Caki2 (cell line): ENCODE results near the gene LRRC2. TPM values are rescaled to one million over a fixed set of nuclear protein-coding genes. Genes with fewer than 3 reads are reported as not detected.
A peak's percentile ranks its signal among the peaks of the same experiment; 100 is the strongest.

Experiments
- DNase-seq: peaks from one replicate; pipeline ENCODE4 v3.0.0-alpha.2; 2015; ENCODE audit warnings: low read depth
- in situ Hi-C: cut with HindIII; loops from 2 replicates; pipeline ENCODE4 v1.10.0; 2016; ENCODE audit warnings: low sequenced_read_pairs, low pct_unique_long_range_greater_than_20kb, mixed read lengths
- total RNA-seq: library from RNA; depleted of rRNA; stranded (reverse); fragments of >200 nt; shearing (Covaris generic); gene quantifications from 2 replicates; pipeline ENCODE4 v1.2.3, GENCODE V29; 2014; ENCODE audit warnings: low replicate concordance

LRRC2 gene
- total RNA-seq, 1 experiment from 2014 or later = not detected

DNA sequence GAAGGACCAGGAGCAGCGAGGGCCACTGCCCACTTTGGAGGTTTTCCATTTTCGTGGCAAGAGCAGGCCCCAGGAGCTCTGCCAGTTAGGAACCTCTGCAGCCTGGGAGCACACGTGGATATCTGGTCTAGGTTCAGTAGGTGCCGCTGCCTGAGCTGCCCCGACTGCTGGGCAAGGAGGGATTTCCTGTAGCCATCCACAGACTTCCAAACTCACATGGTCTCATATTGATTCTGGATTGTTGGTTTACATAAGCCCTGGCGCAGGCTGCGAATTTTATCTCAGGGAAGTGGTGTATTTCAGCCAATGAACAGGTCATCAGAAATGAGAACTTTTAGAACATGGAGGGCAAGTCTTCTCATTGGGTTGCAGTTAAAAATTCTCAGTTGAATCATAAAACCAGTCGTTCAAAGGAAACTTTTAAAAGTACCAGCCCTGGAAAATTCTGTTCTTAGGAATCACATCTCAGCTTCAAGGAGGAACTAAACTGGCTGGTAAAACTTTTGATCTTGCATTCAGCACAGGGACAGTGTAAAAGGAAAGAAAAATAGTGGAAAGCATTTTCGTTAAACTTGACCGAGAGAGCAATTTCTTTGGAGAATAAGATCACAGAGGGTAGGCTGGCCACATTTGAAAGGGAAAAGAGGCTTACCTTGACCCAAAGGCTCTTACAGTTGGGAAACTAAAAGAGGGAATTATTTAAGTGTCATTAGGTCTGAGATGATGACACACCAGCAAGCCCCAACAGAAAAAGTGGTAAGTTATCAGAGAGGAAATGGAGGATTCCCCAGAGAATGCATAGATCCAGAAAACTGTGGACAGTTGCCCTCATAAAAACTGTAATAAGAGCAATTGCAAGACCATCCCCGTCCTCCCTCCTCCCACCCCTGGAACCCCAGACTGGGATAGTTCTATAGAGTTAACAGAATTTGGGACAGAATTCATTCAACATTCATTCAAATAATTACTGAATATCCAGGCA lies 74.7 kb downstream of the LRRC2 start:
- no peak for DNase-seq
- in situ Hi-C loops = no loop called here

- in situ Hi-C loops = no loop called here
- DNase-seq = no peak
Observed at GRCh38 chr3:46490338-46491084, 75.6 kb downstream of the LRRC2 start.

DNA sequence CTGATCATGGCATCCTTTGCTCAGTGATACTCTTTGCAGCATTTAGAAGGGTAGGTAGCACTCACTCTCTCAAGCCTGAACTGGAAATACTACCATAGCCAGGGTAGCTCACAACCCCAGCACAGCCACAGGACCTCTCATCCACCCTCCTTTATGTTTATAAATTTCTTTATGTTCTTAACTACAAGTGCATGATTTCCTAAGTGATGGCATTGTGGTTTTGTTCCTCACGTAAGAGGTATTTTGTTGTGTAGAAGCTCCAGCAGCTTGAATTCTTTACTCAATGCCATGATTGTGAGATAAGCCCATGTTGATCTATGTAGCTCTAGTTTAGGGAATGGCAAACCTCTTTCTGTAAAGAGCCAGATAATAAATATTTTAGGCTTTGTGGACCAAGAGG lies 76.2 kb downstream of the LRRC2 start:
- in situ Hi-C loops = no loop called here
- no peak for DNase-seq

DNA sequence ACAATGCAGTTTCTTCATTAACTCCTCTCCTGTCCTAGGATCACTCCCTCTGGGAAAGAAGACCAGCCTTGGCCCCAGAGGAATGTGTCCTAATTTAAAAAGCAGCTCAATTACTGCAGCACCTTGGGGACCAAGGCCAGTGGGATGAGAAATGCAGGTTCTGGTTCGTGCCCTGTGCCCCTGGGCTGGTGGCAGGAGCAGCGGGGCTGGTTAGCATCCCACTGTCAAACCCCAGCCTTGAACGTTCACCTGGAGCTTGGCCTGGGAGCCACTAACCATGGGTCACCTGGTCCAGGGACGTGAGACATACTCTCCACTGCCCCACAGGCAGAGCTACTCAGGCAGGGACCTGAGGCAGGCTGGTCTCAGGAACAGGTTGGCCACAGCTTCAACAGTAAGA lies 76.7 kb downstream of the LRRC2 start:
- DNase-seq = no peak
- in situ Hi-C loops = no loop called here

DNA sequence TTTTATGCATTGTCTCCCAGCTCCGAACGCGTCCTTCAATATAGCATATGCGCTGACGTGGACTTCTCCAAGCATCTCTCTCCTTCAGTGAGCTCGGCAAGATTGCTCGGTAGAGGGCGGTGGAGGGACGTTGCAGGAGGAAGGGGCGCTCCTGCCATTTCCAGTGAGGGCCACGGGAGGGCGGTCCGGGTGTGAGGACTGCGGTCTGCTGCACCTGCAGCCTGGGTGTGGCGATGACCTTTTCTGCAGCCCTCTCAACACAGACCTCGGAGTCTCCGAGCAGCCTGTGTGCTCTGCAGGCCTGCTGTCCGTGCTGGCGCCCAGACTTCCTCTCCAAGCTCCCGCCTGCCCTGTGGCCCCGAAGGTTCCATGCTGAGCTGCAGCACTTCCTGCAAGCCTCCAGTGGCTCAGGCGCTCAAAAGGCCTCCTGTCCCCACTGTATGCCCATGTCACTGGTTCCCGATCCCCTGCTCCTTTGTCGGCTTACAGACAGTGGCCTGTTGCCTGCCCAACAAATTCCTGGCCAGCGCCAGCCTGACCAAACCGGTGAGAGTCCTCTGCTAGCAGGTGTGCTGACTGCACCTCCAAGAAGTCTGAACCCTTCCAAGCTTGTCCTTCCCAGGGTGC lies 77.3 kb downstream of the LRRC2 start:
- DNase-seq = peak; percentile 83
- in situ Hi-C loops = no loop called here

GRCh38 chr3:46485779-46486175 lies 80.3 kb downstream of the LRRC2 start:
- in situ Hi-C loops = no loop called here

GRCh38 chr3:46484911-46485778 lies 81.0 kb downstream of the LRRC2 start:
- in situ Hi-C loops = no loop called here
- no peak for DNase-seq

More at GRCh38 chr3:46485779-46486175, 80.3 kb downstream of the LRRC2 start:
- no peak for DNase-seq

GRCh38 chr3:46484388-46484787 lies 81.7 kb downstream of the LRRC2 start:
- in situ Hi-C loops = no loop called here
- DNase-seq = no peak

DNA sequence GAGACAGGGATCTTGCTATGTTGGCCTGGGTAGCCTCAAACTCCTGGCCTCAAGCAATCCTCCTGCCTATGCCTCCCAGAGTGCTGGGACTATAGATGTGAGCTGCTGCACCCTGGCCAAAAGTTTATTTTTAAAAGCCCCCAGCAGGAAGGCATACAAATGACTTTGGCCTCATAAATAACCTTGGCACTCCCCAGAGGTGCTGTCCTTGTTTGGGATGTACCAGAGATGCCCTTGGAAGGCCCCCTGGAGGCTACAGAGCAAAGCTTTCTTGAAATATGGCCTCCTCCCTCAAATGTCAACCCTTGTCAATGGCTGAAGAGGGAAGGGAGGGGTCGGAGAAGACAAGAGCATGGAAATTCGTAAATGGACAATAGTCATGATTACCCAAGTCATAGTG lies 82.3 kb downstream of the LRRC2 start:
- DNase-seq = no peak
- in situ Hi-C loops = no loop called here

DNA sequence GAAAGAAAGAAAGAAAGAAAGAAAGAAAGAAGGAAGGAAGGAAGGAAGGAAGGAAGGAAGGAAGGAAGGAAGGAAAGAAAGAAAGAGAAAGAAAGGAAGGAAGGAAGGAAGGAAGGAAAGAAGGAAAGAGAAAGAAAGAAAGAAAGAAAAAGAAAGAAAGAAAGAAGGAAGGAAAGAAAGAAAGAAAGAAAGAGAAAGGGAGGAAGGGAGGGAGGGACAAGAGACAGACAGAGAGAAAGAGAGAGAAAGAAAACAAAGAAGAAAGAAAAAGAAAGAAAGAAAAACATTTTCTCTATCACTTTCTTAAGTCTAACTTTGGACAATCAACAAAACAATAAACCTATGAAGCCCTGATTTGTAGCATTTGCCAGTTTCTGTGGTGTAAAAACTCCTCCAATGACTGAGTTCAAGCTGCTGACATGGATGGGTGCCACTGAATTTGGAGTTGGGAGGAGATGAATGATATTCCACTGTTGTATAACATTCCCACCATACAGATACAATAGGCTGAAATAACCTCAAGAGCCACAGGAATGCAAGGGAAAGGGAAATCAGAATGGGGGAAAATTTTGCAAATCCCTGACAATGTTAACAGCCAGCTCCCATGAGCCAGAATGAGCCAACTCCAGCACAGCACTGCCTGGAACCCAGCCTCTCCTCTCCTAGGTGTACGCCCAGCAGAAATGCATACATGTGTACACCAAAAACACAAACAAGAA lies 83.3 kb downstream of the LRRC2 start:
- no peak for DNase-seq
- in situ Hi-C loops = no loop called here

- DNase-seq = no peak
- in situ Hi-C loops = no loop called here
Observed at GRCh38 chr3:46481636-46482035, 84.5 kb downstream of the LRRC2 start.

DNA sequence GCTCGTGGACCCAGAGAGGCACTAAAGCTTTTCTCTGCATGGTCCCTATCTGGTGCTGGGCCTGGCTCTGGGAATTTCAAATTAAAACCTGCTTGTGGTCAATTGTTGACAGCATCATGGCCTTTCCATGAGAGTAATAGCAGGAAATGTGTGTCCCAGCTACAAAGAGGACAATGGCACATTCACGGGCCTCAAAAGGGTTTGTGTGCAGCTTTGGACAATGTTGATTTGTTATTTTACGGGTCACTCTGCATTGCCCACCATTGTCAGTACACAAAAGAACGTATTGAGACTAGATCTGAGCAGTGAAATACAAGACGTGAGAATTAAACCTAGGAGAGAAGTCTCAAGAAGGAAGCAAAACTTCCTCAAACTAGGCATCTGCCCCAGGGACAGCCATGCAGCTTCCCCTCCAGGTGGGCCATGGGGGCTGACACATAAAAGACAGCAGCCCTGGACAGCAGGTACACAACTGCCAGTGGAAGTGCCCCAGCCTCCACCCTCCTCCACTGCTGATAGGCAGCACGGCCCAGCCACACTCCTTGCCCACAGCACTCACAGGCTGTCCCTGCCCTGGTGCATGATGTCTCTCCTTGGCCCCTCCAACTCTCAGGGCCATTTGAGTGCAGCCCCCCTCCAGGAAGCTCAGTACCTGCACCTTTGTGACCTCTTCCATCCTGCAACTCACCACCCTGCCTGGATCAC lies 85.5 kb downstream of the LRRC2 start:
- in situ Hi-C loops = no loop called here
- no peak for DNase-seq

- no peak for DNase-seq
- in situ Hi-C loops = no loop called here
Observed at GRCh38 chr3:46479696-46480095, 86.4 kb downstream of the LRRC2 start.

GRCh38 chr3:46479021-46479420 lies 87.1 kb downstream of the LRRC2 start:
- DNase-seq = no peak
- in situ Hi-C loops = no loop called here

GRCh38 chr3:46478341-46478740 lies 87.8 kb downstream of the LRRC2 start:
- no peak for DNase-seq
- in situ Hi-C loops = no loop called here

GRCh38 chr3:46477756-46478155 lies 88.3 kb downstream of the LRRC2 start:
- in situ Hi-C loops = no loop called here
- DNase-seq = no peak

- in situ Hi-C loops = no loop called here
- DNase-seq = no peak
Observed at GRCh38 chr3:46477145-46477544, 89.0 kb downstream of the LRRC2 start.
